ENCODE results near the gene NOXA1.
"Not testable (repeated sequence)": the region's sequence is repeated elsewhere in the genome, so short reads cannot be mapped to it uniquely, and the experiment has no call there.

Gene NOXA1

GRCh38 chr9:137450539-137451222, 27.5 kb downstream of the NOXA1 start:
- not testable (repeated sequence) for H3K4me3 ChIP-seq (ENCODE audit: low read length)
- peak; percentile 98 for DNase-seq (ENCODE audit: low read depth, low spot score)

- H3K4me3 ChIP-seq (ENCODE audit: low read length), result not testable (repeated sequence)
- peak; percentile 28 for DNase-seq (ENCODE audit: low read depth, low spot score)
Measured at GRCh38 chr9:137451264-137452005, 28.2 kb downstream of the NOXA1 start.

DNA sequence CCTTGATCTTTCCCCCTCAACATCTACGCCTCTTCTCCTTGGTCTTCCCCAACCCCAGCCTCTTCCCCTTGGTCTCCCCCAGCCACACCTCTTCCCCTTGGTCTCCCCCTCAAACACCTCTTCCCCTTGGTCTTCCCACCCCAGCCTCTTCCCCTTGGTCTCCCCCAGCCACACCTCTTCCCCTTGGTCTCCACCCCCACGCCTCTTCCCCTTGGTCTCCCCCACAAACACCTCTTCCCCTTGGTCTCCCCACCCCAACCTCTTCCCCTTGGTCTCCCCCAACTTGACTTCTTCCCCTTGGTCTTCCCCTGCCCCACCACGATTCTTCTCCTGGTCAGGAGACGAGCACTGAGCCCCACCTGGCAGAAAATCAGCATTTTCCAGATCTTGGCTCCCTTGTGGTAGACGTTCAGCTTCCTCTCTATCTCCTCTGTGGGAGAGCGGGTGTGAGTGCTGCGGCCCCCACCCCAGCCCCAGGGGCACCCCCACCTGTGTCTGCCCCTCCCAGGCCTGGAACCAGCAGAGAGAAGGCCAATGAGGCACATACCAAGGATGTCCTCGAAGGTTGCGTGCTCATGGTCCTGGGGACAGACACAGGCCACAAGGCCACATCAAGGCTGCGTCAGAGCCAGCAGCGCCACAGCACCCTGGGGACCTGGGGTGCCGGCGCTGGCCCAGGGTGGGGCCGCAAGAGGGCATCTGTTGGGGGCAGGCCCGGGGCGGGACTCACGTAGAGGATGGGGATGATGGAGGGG, 29.0 kb downstream of the NOXA1 start:
- no peak overlapping the region for H3K4me3 ChIP-seq (ENCODE audit: low read length)
- DNase-seq (ENCODE audit: low read depth, low spot score), result no peak

- no peak overlapping the region for H3K4me3 ChIP-seq (ENCODE audit: low read length)
Measured at GRCh38 chr9:137452761-137453642, 29.8 kb downstream of the NOXA1 start.

GRCh38 chr9:137453643-137454081, 30.5 kb downstream of the NOXA1 start:
- H3K4me3 ChIP-seq (ENCODE audit: low read length), result no peak overlapping the region
- peak; percentile 24 for DNase-seq (ENCODE audit: low read depth, low spot score)

More at GRCh38 chr9:137452761-137453642, 29.8 kb downstream of the NOXA1 start:
- DNase-seq (ENCODE audit: low read depth, low spot score), result no peak

- H3K4me3 ChIP-seq (ENCODE audit: low read length), result peak overlapping the region; percentile 37
- no peak for DNase-seq (ENCODE audit: low read depth, low spot score)
Measured at GRCh38 chr9:137454145-137454596, 31.0 kb downstream of the NOXA1 start.

GRCh38 chr9:137454597-137455358, 31.6 kb downstream of the NOXA1 start:
- no peak for DNase-seq (ENCODE audit: low read depth, low spot score)
- peak overlapping the region; percentile 37 for H3K4me3 ChIP-seq (ENCODE audit: low read length)

- no peak overlapping the region for H3K4me3 ChIP-seq (ENCODE audit: low read length)
- DNase-seq (ENCODE audit: low read depth, low spot score), result no peak
Measured at GRCh38 chr9:137455359-137455991, 32.3 kb downstream of the NOXA1 start.

DNA sequence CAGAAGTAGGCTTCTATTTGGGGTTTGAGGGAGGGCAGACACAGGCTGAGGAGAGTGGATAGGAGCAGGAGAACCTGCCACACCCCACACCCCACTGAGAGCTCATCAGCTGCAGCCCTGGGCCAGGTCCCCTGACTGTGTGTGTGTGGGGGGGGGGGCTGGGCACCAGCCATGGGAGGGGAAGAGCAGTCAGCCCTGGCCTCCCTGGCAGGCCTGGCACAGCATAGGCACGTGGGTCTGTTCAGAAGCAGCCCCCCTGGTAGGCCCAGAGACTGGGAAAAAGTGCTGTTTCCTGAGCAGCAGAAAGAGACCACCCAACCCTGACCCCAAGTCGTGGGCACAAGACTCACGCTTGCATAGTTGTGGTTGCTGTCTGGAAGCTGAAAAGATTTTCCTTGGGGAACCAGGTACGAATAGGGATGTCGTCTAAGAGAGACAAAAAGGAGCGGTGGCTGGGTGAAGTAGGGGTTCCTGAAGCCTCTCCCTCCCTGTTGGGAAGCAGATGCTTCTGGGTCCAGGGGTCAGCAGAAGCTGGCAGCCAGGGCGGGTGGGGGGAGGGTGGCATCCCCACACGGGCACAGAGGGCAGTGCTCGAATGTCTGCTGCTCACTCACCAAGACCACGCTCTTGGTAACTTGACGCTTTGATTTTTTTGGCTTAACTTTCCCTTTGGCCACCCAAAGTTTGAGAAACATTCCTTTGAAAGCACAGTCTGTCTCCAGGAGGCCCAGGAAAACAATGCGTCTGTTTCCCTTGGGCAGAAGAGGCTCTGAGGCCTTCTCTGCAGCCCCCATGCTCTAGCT, 33.1 kb downstream of the NOXA1 start:
- no peak overlapping the region for H3K4me3 ChIP-seq (ENCODE audit: low read length)

DNA sequence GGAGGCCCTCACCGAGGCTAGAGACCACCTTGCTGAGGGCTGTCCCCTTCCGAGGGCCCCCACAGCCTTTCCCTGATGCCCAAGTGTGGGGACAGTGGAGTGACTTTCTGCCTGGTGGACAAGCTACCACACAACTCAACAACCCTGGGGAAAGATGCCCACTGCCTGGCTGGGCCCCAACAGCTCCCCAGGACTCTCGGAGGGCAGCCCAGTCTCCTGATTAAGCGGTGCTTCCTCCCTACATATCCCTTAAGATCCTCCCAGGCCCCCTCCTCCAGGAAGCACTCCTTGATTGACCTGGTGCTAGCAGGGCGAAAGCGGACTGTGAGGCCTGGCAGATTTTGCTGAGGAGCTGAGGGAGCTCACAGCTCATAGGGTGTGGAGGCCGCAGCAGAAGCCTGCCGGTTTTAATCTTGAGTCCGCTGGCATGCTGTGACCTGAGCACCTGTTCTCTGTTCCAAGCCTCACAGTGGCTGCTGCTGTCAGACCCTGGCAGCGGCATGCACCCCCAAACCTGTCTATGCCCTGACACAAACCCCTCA, 33.7 kb downstream of the NOXA1 start:
- no peak for DNase-seq (ENCODE audit: low read depth, low spot score)
- H3K4me3 ChIP-seq (ENCODE audit: low read length), result no peak overlapping the region

More for the DNA sequence above, 33.1 kb downstream of the NOXA1 start:
- DNase-seq (ENCODE audit: low read depth, low spot score), result no peak

DNA sequence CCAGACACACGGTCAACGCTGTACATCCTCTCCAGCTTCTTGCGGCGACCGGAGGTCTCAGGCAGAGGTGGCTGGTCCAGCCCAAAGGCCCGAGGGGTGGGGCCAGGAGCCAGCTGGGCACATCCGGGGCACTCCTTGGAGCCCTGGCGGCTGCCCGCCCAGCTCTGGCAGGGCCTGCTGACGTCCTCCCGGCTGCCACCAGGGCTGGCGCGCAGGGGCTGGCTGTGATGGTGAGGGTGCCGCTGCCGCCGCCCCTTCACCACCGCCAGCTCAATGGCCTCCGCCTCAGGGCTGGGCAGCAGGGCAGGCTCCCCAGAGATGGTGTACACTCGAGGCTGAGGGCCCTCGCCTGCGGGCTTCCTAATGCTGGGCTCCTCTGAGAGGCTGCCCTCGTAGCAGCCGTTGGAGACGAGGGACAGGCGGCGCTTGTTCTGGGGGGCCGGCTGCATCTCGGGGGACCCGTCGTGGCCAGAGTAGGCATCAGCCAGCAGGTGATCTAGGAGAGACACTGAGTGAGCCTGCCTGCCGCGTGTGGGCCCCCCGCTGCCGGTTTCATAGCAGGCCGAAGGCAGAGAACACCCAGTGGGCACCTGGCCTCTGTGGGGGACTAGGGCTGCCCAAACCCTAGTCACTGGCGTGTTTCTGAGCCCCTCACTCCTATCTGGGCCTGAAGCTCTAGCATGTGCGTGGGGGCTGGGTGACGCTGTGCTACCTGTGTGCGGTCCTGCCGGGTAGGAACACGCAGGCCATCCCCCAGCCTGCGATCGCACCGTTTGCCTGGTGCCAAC, 34.4 kb downstream of the NOXA1 start:
- H3K4me3 ChIP-seq (ENCODE audit: low read length), result no peak overlapping the region

DNA sequence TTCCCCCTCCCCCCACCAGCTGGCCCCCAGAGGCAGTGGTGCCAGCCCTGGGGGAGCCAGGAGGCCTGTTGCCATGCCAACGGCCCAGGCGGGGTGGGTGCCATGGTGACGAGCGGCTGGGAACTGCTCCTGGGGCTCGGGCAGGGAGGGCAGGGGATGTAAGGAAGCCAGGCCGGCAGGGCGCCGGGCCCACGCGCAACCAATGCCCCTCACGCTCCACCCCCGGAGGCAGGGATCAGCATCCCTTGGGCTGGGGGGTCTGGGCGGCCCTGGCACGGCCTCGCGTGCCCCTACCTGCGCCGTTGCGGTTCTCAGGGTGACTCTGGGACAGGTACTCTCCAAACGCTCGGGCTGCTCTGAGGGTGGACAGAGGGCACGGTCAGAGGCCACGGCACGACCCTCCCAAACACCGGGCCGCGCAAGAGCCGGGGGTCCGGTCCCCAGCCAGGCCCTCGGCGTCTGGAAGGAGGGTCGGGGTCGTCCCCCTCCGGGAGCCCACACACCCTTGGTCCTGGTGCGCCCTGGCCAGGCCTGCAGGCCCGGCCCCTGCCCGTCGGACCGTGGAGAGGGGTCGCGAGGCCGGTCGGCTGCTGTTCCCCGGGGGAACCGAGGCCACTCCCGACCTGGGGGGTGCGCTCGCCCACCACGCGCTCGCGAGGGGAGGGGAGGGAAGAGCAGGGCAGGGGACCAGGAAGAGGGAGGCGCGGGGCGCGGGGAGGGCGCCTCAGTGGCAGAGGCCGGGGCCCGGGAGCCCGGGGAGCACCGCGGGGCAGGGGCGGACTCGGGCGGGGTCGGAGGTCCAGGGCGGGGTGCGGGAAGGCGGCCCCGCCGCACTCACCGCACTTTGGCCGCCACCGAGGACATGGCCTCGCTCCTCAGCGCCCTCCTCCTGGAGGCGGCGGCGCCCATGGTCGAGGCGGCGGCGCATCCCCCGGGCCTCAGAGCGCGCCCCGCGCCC, 35.3 kb downstream of the NOXA1 start:
- no peak for DNase-seq (ENCODE audit: low read depth, low spot score)

More for the DNA sequence above, 34.4 kb downstream of the NOXA1 start:
- no peak for DNase-seq (ENCODE audit: low read depth, low spot score)

GRCh38 chr9:137459152-137459600, 36.0 kb downstream of the NOXA1 start, which contains the start of gene NSMF:
TSS of gene NSMF (minus strand) at chr9:137459334. CDS start at chr9:137459102, 232 bp downstream.
- peak within 1 kb of the TSS; percentile 37 for H3K4me3 ChIP-seq (ENCODE audit: low read length)
- DNase-seq (ENCODE audit: low read depth, low spot score), result peak; percentile 58

More for the DNA sequence above, 35.3 kb downstream of the NOXA1 start:
- H3K4me3 ChIP-seq (ENCODE audit: low read length), result no peak overlapping the region

DNA sequence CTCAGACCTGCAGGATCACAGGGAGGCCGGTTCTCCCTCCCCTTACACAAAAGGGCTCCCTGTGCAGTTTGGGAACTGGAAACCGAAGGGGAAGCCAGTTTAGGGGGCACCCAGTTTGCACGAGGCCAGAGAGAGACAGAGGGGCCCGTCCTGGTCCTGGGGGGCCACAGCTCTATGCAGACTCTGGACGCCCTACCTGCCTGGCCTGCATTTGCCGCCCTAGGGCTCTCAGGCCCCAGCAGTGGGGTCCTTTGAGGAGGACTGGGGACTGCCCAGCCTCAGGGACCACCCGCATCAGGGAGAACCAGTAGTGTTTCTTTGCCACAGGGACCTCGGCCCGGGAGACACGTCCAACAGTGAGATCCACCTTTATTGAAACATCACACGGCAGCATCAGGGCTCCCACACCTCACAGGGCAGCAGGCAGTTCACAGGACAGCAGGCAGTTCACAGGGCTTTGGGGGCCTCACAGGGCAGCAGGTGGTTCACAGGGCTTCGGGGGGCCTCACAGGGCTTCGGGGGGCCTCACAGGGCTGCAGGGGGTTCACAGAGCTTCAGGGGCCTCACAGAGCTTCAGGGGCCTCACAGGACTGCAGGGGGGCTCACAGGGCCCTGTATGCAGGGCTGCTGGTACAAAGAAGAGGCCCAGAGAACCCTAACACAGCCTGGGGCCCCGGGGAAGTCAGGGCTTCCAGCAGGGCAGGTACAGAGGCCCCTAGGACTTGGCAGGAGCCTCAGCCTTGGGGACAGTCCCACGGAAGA, 36.6 kb downstream of the NOXA1 start:
- peak overlapping the region; percentile 37 for H3K4me3 ChIP-seq (ENCODE audit: low read length)
- no peak for DNase-seq (ENCODE audit: low read depth, low spot score)

Measured in Jurkat, Clone E6-1 (cell line).